ENCODE results near the gene CYTL1.
"Not testable (repeated sequence)": the region's sequence is repeated elsewhere in the genome, so short reads cannot be mapped to it uniquely, and the experiment has no call there.

Gene CYTL1

GRCh38 chr4:5033281-5033841 is 14.1 kb upstream of the CYTL1 start:
- DNase-seq: no peak

GRCh38 chr4:5032813-5033212 is 13.6 kb upstream of the CYTL1 start:
- DNase-seq: no peak

GRCh38 chr4:5030927-5031326 is 11.7 kb upstream of the CYTL1 start:
- no peak for DNase-seq

- no peak for DNase-seq
Measured at GRCh38 chr4:5030221-5030620, 11.0 kb upstream of the CYTL1 start.

- DNase-seq: no peak
Measured at GRCh38 chr4:5029447-5029846, 10.2 kb upstream of the CYTL1 start.

- DNase-seq: no peak
Measured at GRCh38 chr4:5028480-5028879, 9.2 kb upstream of the CYTL1 start.

GRCh38 chr4:5027346-5027745 is 8.1 kb upstream of the CYTL1 start:
- DNase-seq: no peak

- no peak for DNase-seq
Measured at GRCh38 chr4:5026371-5026770, 7.1 kb upstream of the CYTL1 start.

- no peak for DNase-seq
Measured at GRCh38 chr4:5024673-5025072, 5.4 kb upstream of the CYTL1 start.

GRCh38 chr4:5021546-5021945 is 2.3 kb upstream of the CYTL1 start:
- DNase-seq: no peak

GRCh38 chr4:5020341-5020740 is 1.1 kb upstream of the CYTL1 start:
- DNase-seq: no peak

- DNase-seq: no peak
Measured at GRCh38 chr4:5019796-5020195, 538 bp upstream of the CYTL1 start.

GRCh38 chr4:5018603-5019002 is 655 bp downstream of the CYTL1 start:
- no peak for DNase-seq

GRCh38 chr4:5018096-5018495 is 1.2 kb downstream of the CYTL1 start:
- DNase-seq: no peak

GRCh38 chr4:5014007-5014682 is 5.1 kb downstream of the CYTL1 start:
- no peak for DNase-seq

GRCh38 chr4:5012958-5013357 is 6.3 kb downstream of the CYTL1 start:
- no peak for DNase-seq

GRCh38 chr4:5012244-5012898 is 6.9 kb downstream of the CYTL1 start:
- no peak for DNase-seq

- DNase-seq: no peak
Measured at GRCh38 chr4:5010984-5011383, 8.3 kb downstream of the CYTL1 start.

GRCh38 chr4:5009796-5010195 is 9.5 kb downstream of the CYTL1 start:
- no peak for DNase-seq

GRCh38 chr4:5006932-5007331 is 12.3 kb downstream of the CYTL1 start:
- not testable (repeated sequence) for DNase-seq

GRCh38 chr4:5004496-5004895 is 14.8 kb downstream of the CYTL1 start:
- DNase-seq: no peak

- DNase-seq: no peak
Measured at GRCh38 chr4:5003918-5004317, 15.3 kb downstream of the CYTL1 start.

- DNase-seq: no peak
Measured at GRCh38 chr4:5003372-5003857, 15.8 kb downstream of the CYTL1 start.

GRCh38 chr4:5001641-5002040 is 17.6 kb downstream of the CYTL1 start:
- DNase-seq: not testable (repeated sequence)

All from T-helper 9 cell (primary cell).